ENCODE measurements around the gene PEPD.

The PEPD gene

DNA sequence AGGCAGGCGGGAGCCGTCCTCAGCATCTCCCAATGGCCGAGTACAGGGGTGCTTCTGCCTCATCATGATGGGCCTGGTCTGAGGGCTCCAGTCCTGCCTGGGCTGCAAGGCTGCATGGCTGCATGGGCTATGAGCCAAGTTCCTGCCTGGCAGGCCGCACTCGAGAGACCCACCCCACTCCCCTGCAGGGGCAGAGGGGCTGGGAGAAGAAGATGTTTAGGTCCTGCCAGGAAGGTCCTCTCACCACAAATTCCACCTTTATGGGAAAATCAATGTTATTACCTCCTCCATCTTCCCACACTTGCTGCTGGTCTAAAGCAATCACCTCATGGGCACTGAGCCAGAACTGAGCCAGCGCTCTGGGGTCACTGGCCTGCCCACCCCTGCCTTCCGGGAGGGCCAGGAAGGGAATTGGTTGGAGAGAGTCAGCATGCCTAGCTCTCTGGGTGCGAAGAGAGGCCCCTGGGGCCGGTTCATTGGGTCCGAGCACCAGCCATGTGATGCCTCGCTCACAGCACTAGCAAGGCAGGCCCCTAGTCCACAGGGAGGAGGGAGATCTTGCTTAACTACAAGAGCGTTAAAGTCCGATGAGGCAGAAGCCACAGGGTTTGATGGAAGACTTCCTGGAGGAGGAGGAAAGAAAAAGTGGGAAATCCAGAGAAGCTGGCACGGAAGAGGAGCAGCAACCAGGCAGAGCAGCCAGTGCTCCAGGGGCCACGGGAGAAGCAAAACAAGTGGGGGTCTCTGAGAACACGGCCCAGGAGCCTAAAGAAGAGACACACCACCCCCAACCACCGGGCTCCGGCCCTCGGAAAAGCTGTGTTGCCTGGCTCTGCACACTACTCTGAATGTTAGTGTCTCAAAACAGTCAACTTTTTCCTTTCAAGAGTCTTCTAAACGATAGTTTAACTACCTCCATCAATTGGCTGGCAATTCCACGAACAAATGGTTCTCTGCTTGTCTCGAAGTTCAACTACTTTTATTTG, 84.9 kb downstream of the PEPD start:
- no peak for DNase-seq

DNA sequence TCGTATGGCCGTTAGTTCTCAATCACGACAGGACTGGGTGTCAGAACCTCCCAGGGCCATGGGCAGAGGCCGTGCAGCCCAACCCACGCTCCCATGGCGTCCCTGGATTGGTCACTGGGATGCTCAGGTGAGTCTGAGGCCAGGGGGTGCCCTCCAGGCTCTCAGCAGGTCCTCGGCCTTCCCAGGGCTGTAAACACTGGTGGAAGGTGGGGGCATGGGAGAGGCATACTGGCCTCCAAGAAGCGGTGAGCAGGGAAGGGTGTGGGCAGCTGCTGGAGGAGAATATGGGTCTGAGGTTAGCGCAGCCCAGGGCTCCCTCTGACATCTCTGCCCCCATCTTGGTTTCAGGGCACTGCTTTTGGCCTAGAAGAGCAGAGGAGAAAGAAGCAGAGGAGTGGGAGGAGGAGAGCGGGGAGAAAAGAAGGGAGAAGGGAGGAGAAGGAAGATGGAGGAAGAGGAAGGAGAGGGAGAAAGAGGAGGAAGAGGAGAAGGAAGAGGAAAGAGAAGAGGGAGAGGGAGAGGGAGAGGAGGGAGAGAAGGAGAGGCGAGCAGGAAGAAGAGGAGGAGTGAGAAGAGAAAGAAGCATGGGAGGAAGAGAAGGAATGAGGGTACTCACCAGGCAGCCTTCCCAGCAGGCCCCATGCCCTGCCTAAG, 85.8 kb downstream of the PEPD start:
- DNase-seq = no peak

DNA sequence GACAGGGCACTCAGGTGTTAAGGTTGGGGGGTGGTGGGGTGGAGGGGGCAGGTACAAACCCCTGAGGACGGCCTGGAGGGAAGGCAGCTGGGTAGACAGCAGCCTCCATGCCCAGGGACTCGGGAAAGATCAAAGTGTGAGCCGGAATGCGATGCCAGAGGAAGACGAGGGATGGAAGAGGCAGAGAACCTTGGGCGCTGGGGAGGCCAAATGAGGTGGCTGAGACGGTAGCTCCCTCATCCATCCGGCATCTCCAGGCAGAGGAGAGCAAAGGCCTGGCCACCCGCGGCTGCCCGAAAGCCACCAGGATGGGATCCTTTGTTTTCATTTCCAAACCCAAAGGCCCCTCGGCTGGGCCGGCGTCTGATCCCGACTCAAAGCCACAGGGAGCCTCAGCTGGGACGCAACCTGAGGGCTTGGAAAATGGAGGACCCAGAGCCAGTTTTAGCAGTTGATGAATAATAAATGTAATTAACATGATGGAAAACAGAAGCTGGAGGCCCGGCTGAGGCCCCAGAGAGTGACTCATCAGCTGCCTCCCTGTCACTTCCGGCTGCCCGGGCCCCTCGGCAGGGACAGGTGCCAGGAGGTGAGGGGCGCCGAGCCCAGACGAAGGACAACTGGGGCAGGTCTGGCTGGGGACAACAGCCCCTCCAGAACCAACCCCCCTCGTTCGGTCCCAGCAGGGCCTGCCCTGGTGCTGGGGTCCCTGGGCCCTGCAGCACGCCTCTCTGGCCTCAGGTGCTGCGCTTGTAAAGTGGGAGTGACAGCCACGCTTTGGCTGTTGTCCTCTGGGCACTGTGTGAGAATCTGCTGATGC, 86.5 kb downstream of the PEPD start:
- no peak for DNase-seq

DNA sequence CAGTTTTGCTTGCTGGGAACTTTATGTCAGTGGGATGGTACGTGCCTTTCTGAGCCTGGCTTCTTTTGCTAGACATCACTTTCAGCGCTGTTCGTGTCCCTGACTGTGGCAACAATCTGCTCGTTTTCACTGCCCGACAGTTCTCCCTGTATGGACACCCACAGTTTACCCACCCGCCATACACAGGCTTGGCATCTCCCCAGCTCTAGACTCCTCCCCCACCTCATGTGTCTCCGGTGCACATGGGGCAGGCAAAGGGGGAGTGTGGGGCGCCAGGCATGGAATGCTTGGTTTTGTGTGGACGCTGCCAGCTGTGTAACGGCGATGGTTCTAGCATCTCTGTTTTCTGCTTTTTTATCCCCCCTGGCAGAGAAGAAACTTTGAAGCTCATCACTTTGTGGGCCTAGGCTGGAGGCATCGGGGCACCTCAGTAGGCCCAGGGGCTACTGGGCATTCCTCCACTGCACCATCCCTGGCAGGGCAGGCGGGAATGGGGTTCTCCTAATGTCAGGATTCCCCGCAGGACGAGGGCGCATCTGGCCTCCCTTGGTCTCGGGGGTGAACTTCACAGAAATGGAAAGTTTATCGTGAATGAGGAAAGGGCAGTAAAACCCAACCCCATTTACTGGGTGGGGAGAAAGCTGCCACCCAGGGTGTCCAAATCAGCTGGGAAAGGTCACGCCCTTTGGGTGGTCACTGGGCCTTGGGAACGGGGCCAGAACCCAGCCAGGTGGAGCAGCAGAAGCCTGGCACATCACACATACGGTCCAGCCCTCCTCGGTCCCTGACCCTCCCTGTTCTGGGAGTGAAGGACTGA, 87.3 kb downstream of the PEPD start:
- DNase-seq = no peak

DNA sequence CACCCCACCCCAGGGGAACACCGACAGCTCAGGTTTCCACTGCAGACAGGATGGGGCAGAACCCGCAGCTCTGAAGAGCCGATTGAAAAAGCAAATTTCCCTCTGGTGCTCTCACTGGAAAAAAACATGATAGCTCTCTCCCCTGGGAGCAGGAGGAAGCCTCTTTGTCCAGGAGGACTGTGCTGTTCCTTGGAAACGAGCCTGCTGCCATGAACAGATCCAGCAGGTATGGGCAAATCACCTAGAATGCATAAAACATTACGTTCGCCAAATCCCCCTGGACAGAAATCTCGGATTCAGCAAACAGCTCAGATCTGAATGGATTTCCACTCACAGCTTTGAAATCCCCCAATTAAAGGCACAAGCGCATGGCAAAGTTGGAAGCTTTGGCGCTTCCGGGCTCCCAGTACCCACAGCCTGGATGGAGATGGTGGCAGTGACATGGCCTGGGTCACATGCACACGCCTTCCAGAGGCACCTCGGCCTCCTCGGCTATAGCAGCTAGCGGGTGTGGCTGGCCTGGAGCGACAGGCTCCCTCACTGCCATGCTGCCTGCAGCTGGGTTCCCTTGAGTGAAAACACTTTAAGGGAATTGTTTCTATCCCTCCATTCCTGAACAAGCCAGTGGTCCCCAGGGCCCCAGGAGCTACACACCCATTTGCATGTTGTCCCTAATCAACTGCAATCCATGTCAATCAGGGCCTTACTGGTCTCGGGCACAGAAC, 89.0 kb downstream of the PEPD start:
- DNase-seq = no peak

DNA sequence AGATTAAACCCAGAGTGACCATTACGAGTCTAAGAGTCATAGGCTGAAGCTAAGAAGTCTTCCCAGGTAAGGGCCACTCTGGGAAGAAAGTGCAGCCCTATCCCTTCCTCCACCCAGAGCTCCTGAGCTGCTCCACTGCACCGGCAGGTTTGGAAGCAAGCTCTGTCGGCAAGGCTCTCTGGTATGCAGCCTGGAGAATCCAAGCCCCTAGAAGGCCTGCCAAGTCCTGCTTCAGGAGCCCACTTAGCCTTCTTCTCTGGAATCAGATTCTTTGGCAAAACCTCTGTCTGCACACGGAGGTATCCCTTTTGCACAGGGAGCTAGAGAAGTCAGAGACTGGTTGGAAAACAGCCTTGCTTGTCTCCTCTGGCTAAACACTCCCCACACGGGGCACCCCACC, 89.6 kb downstream of the PEPD start:
- no peak for DNase-seq

DNA sequence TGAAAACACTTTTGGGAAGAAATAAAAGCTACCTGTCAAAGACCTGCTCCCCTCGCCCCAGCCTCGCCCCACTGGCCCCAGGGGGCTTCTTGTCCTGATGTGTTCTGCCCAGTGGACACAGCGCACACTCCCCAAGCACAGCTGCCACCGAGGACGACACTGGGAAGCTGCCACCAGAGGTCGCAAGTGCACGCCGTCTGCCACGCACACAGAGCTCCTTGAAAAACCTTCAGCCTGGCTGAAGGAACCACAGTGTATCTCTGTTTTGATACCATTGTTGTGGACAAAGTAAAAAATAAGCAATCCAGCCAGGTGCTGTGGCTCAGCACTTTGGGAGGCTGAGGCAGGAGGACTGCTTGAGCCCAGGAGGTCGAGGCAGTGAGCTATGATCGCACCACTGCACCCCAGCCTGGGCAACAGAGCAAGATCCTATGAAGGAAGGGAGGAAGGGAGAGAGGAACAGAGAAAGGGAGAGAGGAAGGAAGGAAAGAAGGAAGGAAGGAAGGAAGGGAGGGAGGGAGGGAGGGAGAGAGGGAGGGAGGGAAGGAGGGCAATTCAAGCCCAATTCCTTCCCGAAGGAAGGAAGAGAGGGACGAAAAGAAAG, 90.8 kb downstream of the PEPD start:
- DNase-seq = peak; percentile 52 to 56

DNA sequence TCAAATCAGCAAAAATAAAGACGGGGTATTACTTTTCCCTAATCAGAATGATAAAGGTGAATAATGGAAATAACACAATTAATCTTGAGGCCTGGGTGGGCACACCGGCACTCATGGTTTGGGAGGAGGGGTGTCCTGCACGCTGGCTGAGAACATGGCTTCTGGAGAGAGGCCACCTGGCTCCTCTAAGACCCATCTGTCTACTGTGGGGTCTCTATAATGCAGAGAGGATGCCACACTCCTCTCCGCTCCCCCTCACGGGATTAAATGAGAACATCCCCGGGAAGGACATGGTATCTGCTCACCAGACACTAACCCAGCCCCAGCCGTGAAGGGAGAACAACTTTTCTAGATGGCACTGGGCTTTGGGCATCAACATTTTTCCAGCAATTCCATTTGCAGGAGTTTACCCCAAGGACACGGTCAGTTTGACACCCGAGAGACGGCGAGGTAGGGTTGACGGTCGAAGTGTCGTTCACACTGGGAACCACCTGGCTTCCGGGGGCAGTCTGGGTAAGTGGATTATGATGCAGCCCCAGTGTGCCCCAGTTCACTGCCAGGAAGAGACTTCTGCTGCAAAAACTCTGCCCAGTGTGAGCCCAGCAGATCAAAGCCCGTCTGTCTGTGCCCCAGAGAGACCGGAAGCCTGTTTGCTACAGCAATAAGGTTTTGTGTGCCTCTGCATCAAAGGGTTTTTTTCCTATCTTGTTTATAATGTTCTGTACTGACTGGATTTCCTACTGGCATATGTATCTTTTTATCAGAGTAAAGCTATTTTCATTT, 91.5 kb downstream of the PEPD start:
- DNase-seq = no peak

DNA sequence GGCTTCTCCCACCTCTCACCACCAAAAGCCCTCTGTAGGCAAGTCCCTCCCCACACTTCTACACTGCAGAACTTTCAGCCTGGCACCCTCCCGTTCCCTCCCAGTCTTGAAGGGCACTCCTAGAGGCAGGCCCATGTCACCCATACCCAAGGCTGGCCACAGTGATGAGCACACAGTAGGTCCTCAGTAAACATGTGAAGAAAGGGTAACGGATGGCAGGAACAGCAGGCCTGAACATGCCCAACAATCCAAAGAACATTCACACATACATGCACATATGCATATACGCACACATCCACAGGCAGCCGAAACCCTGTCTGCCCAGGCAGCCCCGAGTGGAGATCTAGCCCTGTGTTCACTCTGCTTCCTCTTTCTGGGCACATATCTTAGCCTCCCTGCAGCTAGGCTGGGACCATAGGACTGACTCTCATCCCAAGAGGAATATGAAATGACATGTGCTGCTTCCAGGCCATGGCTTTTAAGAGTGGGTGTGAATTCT, 92.9 kb downstream of the PEPD start:
- DNase-seq = no peak

DNA sequence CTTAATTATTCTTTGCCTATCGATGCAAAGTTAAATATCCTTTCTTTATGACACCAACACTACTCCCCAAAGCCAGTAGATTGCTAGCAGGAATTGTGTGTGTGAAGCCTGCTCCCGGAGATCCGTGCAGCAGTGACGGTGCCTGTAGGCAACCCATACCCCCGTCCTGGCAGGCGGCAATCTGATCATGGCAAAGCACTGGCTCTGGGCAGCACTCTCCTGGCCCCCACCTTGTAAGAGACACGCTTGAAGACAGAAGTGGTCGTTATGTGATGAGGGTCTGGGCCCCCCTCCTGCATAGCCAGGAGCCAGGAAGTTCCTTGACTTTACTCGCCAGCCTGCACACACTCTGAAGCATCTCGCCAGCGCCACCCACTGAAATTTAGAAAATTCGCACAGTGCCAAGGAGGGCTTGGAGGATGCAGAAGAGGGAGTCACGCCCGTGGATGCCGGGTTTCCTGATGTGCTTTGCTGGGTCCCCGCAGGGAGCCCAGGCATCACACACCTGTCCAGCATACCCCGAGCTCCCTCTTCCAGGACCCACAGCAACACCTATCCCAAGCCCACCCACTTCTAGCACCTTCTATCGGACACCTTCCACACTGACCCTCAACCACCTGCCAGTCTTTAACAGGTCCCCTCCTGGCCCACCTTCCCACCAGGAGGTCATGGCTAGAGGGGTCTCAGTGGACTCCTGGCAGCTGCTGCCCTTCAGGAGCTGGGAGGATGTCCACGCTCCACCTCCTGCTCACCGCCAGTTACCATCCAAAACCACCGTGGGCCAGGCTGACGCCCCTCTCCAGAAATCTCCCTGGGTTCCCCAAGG, 93.6 kb downstream of the PEPD start:
- no peak for DNase-seq

DNA sequence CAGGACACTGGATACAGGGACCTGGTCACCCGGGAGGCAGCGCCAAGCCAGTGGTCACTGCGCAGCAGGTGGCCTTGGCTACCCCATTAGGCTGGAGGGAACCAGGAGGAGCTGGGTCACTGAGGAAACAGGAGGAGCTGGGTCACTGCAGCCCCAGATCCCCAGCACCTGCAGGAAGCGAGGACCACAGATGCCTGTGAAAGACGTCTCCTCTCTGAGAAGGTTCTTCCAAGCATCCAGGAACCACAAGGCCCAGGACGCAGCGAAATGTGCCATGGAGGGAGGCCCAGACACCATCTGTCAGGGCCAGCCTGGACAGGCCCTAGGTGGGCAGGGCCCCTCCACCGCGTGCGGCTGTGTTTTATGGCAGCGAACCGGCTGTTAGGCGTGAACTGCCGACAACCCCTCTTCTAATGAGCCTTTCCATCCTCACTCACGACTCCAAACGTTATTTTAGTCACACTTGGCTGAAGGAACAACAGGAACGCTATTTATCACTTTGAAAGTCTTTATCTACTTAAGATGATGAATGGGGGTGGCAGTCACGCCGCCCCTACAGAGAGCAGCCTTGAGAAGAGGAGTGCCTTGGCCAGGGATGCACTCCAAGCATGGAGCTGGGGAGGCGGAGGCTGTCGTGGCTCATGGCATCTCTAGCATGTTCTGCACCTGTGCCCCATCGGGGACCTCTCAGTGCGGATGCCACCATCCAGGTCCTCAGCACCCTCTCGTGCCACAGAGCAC, 94.8 kb downstream of the PEPD start:
- DNase-seq = no peak

DNA sequence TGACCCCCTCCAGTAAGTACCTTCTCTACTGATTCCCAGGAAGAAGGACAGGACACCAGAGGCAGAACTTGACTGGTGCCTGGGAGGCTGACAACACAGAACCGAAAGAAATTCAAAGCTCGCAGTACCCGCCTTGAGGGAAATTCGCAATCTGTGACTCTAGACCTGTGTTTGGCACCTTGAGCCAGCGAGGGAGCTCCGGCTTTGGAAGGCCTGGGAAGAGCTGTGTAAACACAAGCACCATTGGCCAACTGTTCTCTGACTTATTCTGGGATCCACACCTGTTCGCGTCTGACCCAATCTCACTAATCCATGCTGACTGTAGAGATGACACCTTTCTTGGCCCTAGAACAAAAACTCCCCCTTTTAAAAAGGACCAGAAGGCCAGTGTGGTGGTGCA, 97.4 kb downstream of the PEPD start:
- DNase-seq = no peak

DNA sequence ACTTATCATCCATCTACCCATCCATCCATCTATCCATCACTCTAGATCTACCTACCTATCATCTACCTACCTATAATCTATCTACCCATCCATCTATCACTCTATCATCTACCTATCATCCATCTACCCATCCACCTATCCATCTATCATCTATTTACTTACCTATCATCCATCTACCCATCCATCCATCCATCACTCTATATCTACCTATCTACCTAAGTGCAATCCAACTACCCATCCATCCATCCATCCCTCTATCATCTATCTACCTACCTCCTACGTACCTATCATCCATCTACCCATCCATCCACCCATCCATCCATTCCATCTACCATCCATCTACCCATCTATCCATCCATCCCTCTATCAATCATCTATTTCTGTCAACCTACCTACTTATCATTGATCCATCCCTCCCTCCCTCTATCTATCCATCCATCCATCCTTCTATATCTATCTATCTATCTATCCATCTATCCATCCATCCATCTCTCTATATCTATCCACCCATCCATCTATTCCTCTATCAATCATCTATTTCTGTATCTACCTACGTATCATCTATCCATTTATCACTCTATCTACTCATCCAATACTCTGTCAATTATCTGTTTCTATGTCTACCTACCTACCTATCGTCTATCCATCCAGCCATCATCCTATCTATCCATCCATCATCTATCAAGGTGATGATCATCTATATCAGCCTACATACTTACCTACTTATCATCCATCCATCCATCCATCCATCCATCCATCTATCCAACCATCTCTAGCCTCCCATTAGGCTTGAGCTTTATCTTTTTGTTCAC, 99.0 kb downstream of the PEPD start:
- no peak for DNase-seq

DNA sequence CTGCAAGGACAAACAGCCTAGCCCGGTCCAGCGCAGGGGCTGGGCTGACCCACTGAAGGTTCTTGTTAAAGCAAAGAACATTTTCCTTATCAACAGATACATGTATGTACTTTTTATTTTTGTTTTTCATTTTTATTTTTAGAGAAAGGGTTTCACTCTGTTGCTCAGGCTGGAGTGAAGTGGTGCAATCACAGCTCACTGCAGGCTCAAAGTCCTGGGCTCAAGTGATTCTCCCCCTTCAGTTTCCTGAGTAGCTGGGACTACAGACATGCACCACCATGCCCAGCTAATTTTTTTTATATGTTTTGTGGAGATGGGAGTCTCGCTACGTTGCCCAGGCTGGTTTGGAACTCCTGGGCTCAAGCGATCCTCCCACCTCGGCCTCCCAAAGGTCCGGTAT, 100.2 kb downstream of the PEPD start:
- DNase-seq = no peak

DNA sequence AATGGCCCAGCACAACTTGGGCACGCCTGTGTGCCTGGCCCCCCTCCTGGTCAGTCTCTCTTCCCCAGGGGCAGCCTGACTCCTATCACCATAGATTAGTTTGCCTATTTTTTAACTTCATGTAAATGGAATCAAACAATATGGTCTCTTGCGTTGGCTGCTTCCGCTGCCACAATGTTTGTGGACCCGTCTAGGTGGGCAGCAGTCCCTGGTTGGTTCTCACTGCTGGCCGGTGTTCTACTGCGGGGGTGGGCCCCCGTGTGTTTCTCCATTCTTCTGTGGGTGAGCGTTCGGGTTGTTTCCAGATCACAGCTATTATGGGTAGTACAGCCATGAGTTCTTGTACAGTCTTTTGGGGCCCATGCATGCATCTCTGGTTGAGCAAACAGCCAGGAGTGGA, 100.8 kb downstream of the PEPD start:
- no peak for DNase-seq

DNA sequence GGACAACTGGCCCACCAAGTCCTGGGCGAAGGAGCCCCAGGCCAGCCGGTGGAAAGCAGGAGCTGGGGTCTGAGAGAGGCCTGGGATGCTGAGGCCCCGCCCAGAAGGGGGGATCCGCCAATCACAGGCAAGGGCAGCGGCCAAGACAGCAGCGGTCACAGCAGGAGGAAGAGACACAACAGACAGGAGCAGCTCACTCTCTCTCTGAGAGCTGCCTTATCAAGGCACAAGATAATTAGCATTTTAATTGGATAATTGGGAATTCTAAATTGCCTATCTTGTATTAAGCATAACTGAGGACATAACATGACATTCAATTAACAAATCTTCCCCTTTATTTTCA, 101.8 kb downstream of the PEPD start:
- DNase-seq = no peak

DNA sequence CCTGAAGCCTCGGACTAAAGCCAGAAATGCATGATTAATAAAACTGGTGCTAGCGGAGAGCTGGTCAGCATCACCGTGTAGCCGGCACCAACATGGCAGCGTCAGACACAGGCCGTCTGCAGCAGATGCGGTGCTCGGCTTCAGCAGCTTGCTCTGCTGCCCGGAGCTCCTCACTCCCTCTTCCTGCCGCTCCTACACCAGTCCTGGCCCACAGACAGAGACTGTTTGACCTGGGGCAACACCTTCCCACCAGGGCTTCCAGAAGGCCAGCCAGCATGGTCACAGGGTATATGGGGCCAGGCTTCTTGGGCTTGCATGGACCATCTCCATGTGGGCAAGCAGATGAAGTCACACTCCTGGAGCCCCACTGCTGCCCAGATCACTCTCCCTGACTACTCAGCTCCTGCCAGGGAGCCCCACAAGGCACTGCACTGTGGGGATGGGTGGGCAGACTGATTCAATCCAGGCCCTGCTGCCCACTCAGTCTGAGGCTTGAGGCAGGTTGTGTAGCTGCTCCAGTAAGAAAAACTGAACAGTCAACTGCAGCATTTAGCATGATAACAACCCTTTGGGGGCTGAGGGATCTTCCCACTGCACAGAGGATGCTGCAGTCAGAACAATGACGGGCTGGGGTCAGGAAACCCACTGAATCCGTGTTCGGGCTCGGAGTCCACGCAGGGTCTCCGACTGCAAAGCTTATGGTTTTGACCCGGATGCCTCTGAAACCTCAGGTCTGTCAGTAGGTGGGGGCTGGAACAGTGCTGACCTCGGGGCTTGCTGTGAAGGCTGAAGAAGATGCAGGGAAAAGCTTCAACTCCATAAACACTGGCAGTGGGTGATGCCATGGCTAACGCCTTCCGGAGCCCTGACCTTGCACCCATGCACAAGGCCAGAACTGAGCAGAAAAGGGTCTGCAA, 102.5 kb downstream of the PEPD start:
- no peak for DNase-seq

Data from activated CD4-positive, alpha-beta T cell treated with anti-CD3 and anti-CD28 coated beads, Interleukin-2, amount 50 U/mL, for 4 hours (primary cell).